Stimulated activated naive CD8-positive, alpha-beta T cell treated with anti-CD3 and anti-CD28 coated beads, Interleukin-15, Interleukin-2, amounts not matched to agents 100 U/mL and 50 U/mL, for 24 hours (primary cell): ENCODE measurements around the gene AGTPBP1.
"Not testable (repeated sequence)": the region's sequence is repeated elsewhere in the genome, so short reads cannot be mapped to it uniquely, and the experiment has no call there.

Experiments
- ATAC-seq: fragments of 150-1000 bp; cut with Tn5 transposase; one replicate; pipeline ENCODE4 v1.10.0; 2021
- DNase-seq: peaks from one replicate; pipeline ENCODE4 v3.0.0; 2021

AGTPBP1 gene

GRCh38 chr9:85741875-85742596 is at the start of gene AGTPBP1:
Gene AGTPBP1, minus strand, starts transcription at chr9:85741954. Its CDS starts 29,421 bp downstream, at chr9:85712533.
- peak; percentile 91 for ATAC-seq
- DNase-seq = peak; percentile 99

GRCh38 chr9:85786116-85786515 is 44.4 kb upstream of the AGTPBP1 start:
- not testable (repeated sequence) for DNase-seq, ATAC-seq

GRCh38 chr9:85773844-85774243 is 32.1 kb upstream of the AGTPBP1 start:
- ATAC-seq, DNase-seq: not testable (repeated sequence)

GRCh38 chr9:85761802-85762201 is 20.0 kb upstream of the AGTPBP1 start:
- ATAC-seq, DNase-seq: not testable (repeated sequence)

- ATAC-seq, DNase-seq: not testable (repeated sequence)
Measured at GRCh38 chr9:85757716-85758115, 16.0 kb upstream of the AGTPBP1 start.

- not testable (repeated sequence) for ATAC-seq, DNase-seq
Measured at GRCh38 chr9:85756216-85756615, 14.5 kb upstream of the AGTPBP1 start.

- ATAC-seq = no peak
- DNase-seq = no peak
Measured at GRCh38 chr9:85746309-85746708, 4.6 kb upstream of the AGTPBP1 start.

GRCh38 chr9:85745203-85745602 is 3.4 kb upstream of the AGTPBP1 start:
- ATAC-seq (no peak), DNase-seq (no peak)

GRCh38 chr9:85744480-85744879 is 2.7 kb upstream of the AGTPBP1 start:
- ATAC-seq (no peak), DNase-seq (no peak)

- no peak for ATAC-seq
- no peak for DNase-seq
Measured at GRCh38 chr9:85743275-85744128, 1.7 kb upstream of the AGTPBP1 start.

- no peak for ATAC-seq
Measured at GRCh38 chr9:85742597-85742936, 813 bp upstream of the AGTPBP1 start.

GRCh38 chr9:85741095-85741874 is 469 bp downstream of the AGTPBP1 start:
- DNase-seq = peak; percentile 64
- peak; percentile 43 for ATAC-seq

More at GRCh38 chr9:85742597-85742936, 813 bp upstream of the AGTPBP1 start:
- no peak for DNase-seq

- ATAC-seq (peak; percentile 6), DNase-seq (no peak)
Measured at GRCh38 chr9:85740787-85741094, 1.0 kb downstream of the AGTPBP1 start.

- ATAC-seq = no peak
- no peak for DNase-seq
Measured at GRCh38 chr9:85738509-85738908, 3.2 kb downstream of the AGTPBP1 start.

- DNase-seq (no peak), ATAC-seq (no peak)
Measured at GRCh38 chr9:85737671-85738070, 4.1 kb downstream of the AGTPBP1 start.

GRCh38 chr9:85730916-85731630 is 10.7 kb downstream of the AGTPBP1 start:
- DNase-seq = no peak
- ATAC-seq = no peak

GRCh38 chr9:85729882-85730281 is 11.9 kb downstream of the AGTPBP1 start:
- DNase-seq = no peak
- ATAC-seq = peak; percentile 63

- ATAC-seq = no peak
- DNase-seq = no peak
Measured at GRCh38 chr9:85727500-85727899, 14.3 kb downstream of the AGTPBP1 start.

- no peak for DNase-seq
- no peak for ATAC-seq
Measured at GRCh38 chr9:85726737-85727136, 15.0 kb downstream of the AGTPBP1 start.

- DNase-seq (peak; percentile 31), ATAC-seq (no peak)
Measured at GRCh38 chr9:85723215-85723614, 18.5 kb downstream of the AGTPBP1 start.

GRCh38 chr9:85719411-85719810 is 22.3 kb downstream of the AGTPBP1 start:
- DNase-seq, ATAC-seq: not testable (repeated sequence)

GRCh38 chr9:85717818-85718217 is 23.9 kb downstream of the AGTPBP1 start:
- not testable (repeated sequence) for DNase-seq, ATAC-seq
